GM19328 (cell line): ENCODE data around the gene SEMA7A.
"Not testable (repeated sequence)": the region's sequence is repeated elsewhere in the genome, so short reads cannot be mapped to it uniquely, and the experiment has no call there.

Source experiments
- ATAC-seq: cut with Tn5 transposase; IDR thresholded peaks from one replicate; pipeline ENCODE4 v1.9.1; 2021; ENCODE audit warnings: mild to moderate bottlenecking, moderate library complexity; ENCODE audit not compliant: unreplicated experiment

SEMA7A gene

DNA sequence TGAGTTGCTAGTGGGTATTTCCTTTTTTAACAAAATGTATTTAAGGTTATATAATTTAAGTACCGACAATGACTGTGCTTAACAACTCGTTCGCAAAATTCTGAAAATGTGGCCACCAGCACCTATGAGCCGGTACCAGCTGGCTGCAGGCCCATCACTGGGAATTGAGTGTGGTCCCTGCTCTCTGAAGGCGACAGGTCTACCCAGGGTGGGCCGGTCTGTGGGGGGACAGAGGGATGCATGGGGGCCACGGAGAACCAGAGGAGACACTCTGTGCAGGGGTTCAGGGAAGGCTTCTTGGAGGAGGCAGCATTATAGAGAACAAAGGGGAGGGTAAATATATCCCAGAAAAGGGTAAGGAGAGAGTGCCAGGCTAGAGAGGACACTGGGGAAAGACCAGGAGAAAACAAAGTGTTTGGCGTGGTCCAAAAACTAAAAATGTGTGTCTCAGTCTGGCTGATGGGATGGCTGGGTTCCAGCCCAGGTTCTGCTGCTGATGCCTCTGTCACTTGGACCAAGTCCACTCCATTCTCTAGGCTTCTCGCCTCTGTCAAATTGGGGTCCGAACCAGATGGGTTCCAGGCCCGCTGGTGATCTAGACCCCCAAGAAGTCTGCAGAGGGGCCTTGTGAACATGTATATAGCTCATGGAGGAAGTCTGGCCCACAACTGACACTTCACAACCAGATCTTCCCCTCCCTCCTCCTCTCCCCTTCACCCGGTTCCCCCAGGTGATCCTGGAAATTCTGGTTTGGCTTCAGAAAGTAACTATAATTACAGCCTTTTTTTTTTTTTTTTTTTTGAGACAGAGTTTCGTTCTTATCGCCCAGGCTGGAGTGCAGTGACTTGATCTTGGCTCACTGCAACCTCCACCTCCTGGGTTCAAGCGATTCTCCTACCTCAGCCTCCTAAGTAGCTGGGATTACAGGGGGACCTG lies 55.7 kb downstream of the SEMA7A start:
- ATAC-seq, result no peak

DNA sequence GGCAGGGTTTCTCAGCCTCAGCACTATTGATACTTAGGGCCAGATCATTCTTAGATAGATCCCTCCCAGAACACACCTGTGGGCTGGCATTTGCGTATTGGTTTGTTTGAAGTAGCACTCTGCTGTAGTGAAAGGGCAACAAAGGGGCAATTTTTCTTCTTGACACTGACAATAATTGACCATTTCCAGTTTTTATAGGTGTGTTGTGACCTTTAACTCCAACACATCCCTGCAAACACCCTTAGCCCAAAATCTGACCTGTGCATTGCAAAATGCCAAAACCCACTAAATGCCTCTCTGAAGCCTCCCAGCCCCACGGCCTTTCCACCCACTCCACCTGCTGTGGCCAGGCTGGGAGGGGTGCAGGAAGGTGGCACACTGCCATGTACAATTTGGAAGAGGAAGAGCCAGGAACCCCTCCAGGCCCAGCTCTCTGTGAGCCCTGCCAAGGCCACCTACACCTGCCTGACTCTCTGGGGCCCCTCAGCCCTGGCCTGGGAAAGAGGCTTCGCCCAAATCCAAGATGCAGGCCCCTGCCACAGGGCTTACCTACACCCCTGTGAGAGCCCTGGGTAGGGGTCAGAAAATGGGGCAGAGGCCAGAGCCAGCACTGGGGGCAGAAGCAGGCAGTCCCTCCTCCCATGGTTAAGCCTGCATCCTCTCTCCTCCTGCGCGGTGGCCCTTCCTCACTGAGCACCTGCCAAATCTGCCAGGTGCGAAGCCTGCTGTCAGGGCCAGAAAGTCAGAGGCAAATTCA lies 56.8 kb downstream of the SEMA7A start:
- ATAC-seq, result no peak

DNA sequence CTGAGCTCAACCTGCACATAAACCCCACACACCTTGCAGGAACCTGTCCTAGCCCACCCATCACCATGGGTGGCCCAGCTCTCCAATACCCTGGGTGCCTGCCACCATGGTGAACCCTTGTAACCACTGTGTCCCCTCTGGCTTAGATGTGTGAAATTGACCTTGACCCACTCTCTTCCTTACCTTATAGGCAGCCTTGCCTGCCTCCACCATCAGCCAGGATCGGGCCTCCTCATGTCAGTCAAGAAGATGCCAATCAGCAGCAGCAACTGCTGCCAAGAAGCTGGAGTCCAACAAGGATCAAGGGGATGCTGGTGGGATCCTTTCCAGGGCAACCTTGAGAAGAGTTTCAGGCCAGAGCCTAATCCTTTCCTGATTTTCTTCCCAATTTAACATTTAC lies 57.5 kb downstream of the SEMA7A start:
- ATAC-seq, result no peak

GRCh38 chr15:74375303-74375693 lies 58.5 kb downstream of the SEMA7A start:
- ATAC-seq, result no peak

DNA sequence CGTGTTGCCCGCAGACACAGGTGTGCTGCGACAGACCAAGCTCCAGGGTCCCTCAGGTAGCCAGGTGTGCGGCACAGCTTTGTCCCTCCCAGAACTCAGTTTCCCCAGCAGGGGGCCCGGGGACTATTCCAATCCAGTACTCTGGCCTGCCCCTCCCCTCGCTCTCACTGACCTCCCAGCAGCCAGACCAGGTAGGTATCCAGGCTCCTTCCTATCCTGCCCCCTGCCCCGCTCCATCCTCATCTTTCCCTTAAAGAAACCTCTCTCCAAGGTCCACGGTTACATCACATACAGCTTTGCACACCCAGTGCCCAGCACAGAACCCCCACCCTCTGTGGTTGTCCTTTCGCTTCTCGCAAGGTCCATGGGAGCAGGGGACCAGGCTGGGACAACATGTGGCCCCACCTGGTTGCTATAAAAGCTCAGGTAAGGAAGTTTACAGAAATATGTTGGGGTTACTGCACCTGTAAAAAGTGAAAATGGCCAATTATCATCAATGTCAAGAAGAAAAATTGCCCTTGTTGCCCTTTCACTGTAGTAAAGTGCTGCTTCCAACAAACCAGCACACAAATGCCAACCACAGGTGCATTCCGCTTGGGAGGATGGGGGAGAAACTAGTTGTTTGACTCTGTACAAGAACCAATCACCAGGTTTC lies 59.0 kb downstream of the SEMA7A start:
- ATAC-seq, result no peak

DNA sequence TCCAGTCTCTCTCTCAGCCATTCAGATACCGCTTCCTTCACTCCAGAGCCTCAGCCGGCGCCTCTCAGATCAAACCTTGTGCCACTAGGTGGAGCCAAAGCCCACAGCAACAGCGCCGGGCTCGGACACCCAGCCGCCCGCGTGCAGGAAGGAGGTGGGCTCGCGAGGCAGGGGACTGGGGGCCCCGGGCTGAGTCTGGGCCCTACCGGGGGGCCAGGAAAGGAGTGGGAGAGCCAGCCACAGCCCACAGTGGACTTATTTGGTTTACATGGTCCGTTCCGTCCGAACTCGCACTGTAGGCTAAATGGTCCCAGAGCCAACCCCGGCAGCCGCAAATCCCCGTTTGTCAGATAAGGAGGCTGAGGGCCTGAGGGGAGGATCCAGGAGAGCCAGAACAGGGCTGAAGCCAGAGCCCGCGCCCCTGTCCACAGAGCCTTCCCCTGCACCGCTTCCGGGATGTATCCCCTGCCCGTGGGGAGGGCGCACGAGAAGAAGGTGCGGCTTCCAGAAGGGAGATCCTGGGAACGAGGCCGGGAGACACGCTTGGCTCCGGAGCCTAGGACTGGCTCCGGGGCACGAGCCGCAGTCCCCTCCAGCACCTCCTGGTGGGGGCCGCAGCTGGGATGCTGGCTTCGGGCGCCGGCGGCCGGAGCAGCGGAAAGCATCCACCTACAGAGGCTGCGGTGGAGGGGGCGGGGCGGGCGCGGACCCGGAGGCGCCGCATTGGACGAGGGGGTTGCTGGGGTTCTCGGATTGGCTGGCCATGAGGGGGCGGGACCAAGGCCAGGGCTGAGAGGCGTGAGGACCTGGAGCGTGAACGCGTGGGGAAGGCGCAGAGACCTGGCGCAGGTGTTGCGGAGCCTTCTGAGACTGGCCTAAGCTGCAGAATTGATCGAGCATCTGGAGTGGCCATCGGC lies 59.8 kb downstream of the SEMA7A start:
- peak; percentile 72 for ATAC-seq

DNA sequence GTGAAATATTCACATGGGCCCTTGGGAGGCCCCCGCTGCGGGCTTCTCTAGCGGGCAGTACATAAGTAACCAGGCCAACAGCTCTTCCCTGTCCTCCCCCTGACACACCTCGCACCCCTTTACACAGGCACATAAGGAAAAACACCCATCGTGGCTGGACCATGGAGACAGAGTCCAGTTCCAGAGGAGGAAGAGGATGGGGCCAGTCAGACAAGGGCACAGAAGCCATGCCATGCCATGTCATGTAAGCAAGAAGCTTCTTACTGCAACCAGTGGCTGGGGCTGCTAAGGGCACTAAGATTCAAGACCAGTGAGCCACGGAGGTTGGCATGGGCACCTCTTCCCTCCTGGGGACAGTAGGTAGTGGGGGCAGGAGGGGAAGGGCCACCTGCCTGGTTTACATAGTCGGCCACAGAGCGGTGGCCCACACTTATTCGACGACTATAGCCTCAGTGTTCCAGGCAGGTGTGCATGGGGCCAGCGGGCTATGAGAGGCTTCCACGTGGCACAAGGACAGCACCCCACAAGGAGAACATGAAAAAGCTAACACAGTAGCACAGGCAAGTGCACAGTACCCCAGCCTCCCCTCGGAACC lies 60.6 kb downstream of the SEMA7A start:
- no peak for ATAC-seq

GRCh38 chr15:74370471-74370870 lies 63.3 kb downstream of the SEMA7A start:
- no peak for ATAC-seq

GRCh38 chr15:74369756-74370155 lies 64.0 kb downstream of the SEMA7A start:
- ATAC-seq, result no peak

DNA sequence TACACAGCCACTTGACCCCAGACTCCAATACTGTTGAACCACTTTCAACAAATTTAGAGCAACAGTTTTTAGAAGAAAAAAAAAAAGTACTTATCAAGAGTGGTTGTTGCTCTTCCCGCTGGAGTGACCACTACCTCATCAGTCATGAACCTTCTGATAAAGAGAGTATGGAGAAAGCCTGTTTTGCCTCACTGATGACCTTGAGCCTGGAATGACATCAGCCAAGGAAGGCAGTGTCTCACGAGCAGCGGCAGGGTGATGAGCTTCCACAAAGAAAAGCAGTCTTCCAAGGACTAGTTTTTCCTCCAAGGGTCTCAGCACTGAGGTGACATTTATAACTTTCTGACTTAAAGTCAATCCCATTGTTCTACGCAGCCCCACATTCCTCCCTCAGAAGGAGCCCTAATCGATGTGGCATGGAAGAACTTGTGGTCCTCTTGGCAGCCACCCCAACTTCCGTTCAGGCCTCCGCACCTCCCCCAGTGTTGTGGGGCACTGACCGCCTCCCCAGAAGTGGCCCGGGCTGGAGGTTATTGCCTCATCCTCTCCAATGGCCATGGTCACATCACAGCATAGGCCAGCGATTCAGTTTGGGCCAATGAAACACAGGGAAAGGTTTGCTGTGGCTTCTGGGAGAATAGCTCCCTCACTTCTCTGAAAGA lies 64.5 kb downstream of the SEMA7A start:
- ATAC-seq, result no peak

- no peak for ATAC-seq
Measured at GRCh38 chr15:74368121-74368520, 65.6 kb downstream of the SEMA7A start.

- no peak for ATAC-seq
Measured at GRCh38 chr15:74367296-74367854, 66.4 kb downstream of the SEMA7A start, which contains the start of gene CYP11A1. Gene CYP11A1 (minus strand): TSS chr15:74367646. CDS start chr15:74367585, 61 bp downstream.

GRCh38 chr15:74365598-74366445 lies 67.9 kb downstream of the SEMA7A start:
- ATAC-seq, result no peak

DNA sequence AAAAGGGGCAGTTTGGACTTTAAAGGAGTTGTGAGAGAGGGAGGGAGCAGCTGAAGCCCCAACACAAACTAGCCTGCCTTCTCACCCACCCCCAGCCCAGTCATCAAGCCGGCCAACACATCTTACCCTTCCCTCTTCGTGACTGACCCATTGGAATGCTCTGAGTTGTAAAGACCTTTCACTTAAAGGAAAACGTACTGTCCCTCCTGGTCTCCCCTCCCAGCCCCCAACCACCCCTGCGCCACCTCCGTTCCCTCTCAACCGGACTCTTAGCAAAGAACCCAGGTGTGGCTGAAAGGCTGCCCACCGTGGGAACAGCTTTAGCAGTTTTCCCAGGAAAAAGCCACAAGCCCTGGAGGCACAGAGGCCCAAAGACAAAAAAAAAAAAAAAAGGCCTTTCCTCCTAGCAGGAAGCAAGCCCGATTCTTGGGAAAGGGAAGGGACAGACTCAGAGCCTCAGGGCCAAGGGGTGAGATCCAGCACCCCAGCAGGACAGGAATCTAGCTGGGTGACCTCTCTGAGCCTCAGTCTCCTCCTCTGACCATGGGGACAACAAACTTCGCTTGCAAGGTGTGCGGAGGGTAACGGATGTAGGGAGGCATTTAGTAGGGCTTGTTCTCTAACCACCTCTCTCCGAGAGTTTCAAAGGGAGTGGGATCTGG lies 68.7 kb downstream of the SEMA7A start:
- ATAC-seq, result no peak

GRCh38 chr15:74362482-74362881 lies 71.3 kb downstream of the SEMA7A start:
- ATAC-seq, result no peak

- ATAC-seq, result not testable (repeated sequence)
Measured at GRCh38 chr15:74360855-74361254, 72.9 kb downstream of the SEMA7A start.

DNA sequence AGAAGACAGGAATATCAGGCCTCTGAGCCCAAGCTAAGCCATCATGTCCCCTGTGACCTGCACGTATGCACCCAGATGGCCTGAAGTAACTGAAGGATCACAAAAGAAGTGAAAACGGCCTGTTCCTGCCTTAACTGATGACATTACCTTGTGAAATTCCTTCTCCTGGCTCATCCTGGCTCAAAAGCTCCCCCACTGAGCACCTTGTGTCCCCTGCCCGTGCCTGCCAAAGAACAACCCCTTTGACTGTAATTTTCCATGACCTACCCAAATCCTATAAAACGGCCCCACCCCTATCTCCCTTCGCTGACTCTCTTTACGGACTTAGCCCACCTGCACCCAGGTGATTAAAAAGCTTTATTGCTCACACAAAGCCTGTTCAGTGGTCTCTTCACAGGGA lies 74.4 kb downstream of the SEMA7A start:
- ATAC-seq, result not testable (repeated sequence)
